ENCODE data around the gene PPP1R9B. TPM values are rescaled to one million over a fixed set of nuclear protein-coding genes. Genes with fewer than 3 reads are reported as not detected.

PPP1R9B gene
- total RNA-seq, 6 experiments from 2014 or later, result 9.9 to 18.1 (median 12.0) TPM

GRCh38 chr17:50183421-50183994 is 33.0 kb upstream of the PPP1R9B start:
- TF ChIP-seq POLR2A (IDR thresholded peaks at IDR 0.05) (no peak), CTCF (IDR thresholded peaks at IDR 0.05) (no peak)
- peak in 1 of 4 donors; percentile 40 for ATAC-seq

DNA sequence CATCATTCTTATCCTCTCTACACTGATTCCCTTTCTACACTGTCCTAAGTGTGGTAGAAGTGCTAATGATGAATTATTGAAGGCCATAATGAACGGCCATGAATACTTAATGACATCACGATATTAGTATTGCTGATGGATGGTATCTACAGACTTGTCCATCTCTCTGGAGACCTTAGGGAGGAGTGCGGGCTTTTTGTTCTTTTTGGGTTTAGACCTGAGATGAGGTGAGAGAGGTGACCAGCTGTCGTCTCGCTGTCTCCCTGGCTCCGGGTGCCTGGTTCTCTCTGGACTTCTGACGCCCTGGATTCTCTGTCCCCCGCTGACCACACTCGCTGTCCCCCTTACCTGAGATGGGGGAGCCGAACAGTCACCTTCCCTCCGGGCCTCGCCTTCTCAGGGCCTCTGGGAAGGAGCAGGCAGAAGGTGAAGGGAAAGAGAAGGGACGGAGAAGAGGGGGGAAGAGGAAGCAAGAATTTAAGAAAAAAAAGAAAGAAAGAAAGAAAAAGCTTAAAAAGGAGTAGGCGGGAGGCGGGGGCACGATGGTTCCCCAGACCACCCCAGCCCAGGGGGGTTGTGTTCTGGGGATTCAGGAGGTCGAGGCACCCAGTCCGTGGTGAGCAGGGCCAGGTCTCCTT is 32.4 kb upstream of the PPP1R9B start:
- 74% methylated on average over 17 of the region's 18 CpGs for WGBS (ENCODE audit: insufficient coverage, low coverage, low lambda C conversion rate, missing lambda C conversion rate)
- no peak overlapping the region for H3K4me3 ChIP-seq
- ATAC-seq, result no peak
- no peaks in the 10 kb centered on the region for H3K9me3 ChIP-seq
- intact Hi-C loops (cut with DNase I), result no loop called here
- H3K36me3 ChIP-seq, result no peaks in the 10 kb centered on the region
- no peak for TF ChIP-seq POLR2A (IDR thresholded peaks at IDR 0.05)
- no peak for TF ChIP-seq CTCF (IDR thresholded peaks at IDR 0.05)
- no peaks in the 10 kb centered on the region for H3K27me3 ChIP-seq
- no peak overlapping the region for H3K27ac ChIP-seq
- H3K4me1 ChIP-seq, result peaks cover 0 to 4% (median 0%) of the 10 kb centered on the region in 4 donors
- peak in 1 of 3 donors; percentile 46 for DNase-seq

More at GRCh38 chr17:50183421-50183994, 33.0 kb upstream of the PPP1R9B start:
- no peak overlapping the region for H3K4me3 ChIP-seq
- no peak overlapping the region for H3K27ac ChIP-seq
- intact Hi-C loops (cut with DNase I), result no loop called here
- no peaks in the 10 kb centered on the region for H3K9me3 ChIP-seq
- peak in 1 of 3 donors; percentile 49 for DNase-seq
- H3K36me3 ChIP-seq, result no peaks in the 10 kb centered on the region
- H3K27me3 ChIP-seq, result no peaks in the 10 kb centered on the region
- no peaks in the 10 kb centered on the region for H3K4me1 ChIP-seq
- WGBS (ENCODE audit: insufficient coverage, low coverage, low lambda C conversion rate, missing lambda C conversion rate), result 32% methylated on average over 7 of the region's 12 CpGs

- H3K4me3 ChIP-seq, result no peak overlapping the region
- no peaks in the 10 kb centered on the region for H3K27me3 ChIP-seq
- no peaks in the 10 kb centered on the region for H3K9me3 ChIP-seq
- TF ChIP-seq CTCF (IDR thresholded peaks at IDR 0.05) (no peak), POLR2A (IDR thresholded peaks at IDR 0.05) (no peak)
- H3K27ac ChIP-seq, result no peak overlapping the region
- ATAC-seq, result no peak
- intact Hi-C loops (cut with DNase I), result no loop called here
- H3K4me1 ChIP-seq, result peaks cover 0 to 5% (median 0%) of the 10 kb centered on the region in 4 donors
- H3K36me3 ChIP-seq, result no peaks in the 10 kb centered on the region
- WGBS (ENCODE audit: insufficient coverage, low coverage, low lambda C conversion rate, missing lambda C conversion rate), result 78% methylated on average over 10 of the region's 12 CpGs
- DNase-seq, result peak in 1 of 3 donors; percentile 44
Observed at GRCh38 chr17:50181591-50182560, 31.4 kb upstream of the PPP1R9B start.

DNA sequence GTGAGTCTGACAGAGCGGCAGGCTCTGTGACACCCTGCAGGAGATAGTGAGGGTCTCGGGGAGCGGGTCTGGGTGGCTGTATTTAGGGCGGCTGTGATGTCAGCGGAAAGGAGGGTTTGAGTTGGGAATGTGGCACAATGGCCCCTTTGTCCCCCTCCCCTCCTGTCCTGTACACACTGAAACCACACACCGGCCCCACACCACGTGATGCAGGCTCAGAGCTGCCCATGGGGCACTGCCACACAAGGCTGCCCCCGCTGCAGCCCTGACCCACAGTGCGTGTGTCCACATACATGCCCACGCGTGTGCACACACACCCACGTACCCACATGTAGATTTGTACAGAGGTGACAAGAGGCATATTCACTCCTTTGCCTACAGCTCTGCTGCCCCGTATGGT is 30.7 kb upstream of the PPP1R9B start:
- no peaks in the 10 kb centered on the region for H3K36me3 ChIP-seq
- TF ChIP-seq POLR2A (IDR thresholded peaks at IDR 0.05) (no peak), CTCF (IDR thresholded peaks at IDR 0.05) (no peak)
- intact Hi-C loops (cut with DNase I), result no loop called here
- no peaks in the 10 kb centered on the region for H3K27me3 ChIP-seq
- H3K27ac ChIP-seq, result no peak overlapping the region
- H3K9me3 ChIP-seq, result no peaks in the 10 kb centered on the region
- H3K4me3 ChIP-seq, result no peak overlapping the region
- peaks cover 0 to 6% (median 0%) of the 10 kb centered on the region in 4 donors for H3K4me1 ChIP-seq
- DNase-seq (no peak), ATAC-seq (no peak)
- 62% methylated on average over 7 of the region's 13 CpGs for WGBS (ENCODE audit: insufficient coverage, low coverage, low lambda C conversion rate, missing lambda C conversion rate)
